Measurements from ENCODE around the gene BCO1. TPM values are rescaled to one million over a fixed set of nuclear protein-coding genes. Genes with fewer than 3 reads are reported as not detected.

Gene BCO1
- total RNA-seq, 4 donors from 2014 or later = 0.11 to 0.42 (median 0.17) TPM; not detected in 1

DNA sequence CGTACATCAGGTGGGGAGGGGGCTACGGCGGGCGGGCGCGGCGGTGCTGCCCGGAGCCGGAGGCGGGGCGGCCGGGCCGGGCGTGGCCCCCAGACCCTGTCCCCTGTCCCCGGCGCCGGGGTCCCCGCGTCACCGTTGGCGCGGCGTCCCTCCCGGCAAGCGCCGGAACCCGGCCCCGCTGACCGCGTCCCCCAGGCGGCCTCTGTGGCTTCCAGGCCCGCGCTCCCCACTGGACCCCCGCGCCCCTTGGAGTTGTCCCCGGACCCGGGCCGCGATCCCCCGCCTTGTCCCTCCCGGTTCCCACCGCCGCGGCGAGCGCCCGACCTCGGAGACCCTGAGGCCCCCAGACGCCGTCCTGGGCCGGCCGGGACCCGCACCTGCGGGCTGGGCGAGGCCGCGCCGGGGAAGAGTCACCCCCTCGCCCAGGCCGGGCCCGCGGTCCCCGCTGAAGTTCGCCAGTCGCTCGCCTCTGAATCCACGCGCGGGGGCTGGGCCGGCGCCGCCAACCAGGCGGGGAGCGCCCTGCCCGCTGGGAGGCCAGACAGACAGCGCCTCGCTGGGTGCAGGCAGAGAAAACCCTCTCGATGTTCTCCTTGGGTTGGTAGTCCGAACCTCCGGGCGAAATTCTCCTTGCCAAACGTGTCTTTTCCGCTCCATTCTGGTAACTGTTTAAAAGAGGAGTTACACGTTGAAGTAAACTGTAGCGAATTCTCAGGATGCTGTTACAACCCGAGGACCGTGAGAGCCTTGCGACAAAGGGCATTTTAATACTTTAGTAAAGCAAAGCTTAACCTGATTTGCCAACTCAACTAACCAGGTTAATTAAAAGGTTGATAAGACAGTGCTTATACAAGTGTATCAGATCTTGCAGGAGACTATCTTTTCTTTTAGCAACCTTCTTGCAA, 77.0 kb downstream of the BCO1 start:
- Histone ChIP-seq H3K9me3 (no peaks in the 10 kb centered on the region), H3K4me1 (peaks cover 38 to 73% (median 55%) of the 10 kb centered on the region in 4 donors), H3K36me3 (no peaks in the 10 kb centered on the region), H3K4me3 (peak overlapping the region; percentile 88 to 93 (median 90)), H3K27ac (replicated peaks in 1 of 4) (peak overlapping the region; percentile 91 to 96 (median 94)), H3K27me3 (no peaks in the 10 kb centered on the region)
- intact Hi-C loops (cut with DNase I) = loop anchor here (5.0 kb wide), 1 partner anchor 53 kb away; no protein-coding TSS in a partner anchor
- TF ChIP-seq POLR2A (IDR thresholded peaks at IDR 0.05; ENCODE audit: low read depth) = no peak
- peak; percentile 14 to 43 for TF ChIP-seq POLR2AphosphoS5 (IDR thresholded peaks at IDR 0.05)
- no peak for DNase-seq (ENCODE audit: extremely low spot score)
- under 1% methylated on average over 20 of the region's 88 CpGs for WGBS

DNA sequence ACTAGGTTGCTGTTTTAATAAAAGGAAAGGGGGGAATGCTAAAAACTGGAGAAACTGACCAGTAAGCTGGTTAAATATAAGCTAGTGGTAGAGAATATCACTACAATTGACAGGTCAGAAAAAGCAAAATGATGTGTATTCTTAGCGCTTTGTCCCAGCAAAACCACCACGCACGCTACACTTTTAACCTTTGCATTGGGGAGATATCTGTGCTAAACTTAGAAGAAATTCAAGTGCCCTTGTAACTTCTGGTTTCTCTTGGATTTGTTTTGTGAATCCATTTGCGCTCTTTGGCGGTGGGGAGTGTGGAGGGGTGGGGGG, 77.6 kb downstream of the BCO1 start:
- Histone ChIP-seq H3K4me1 (peaks cover 41 to 74% (median 60%) of the 10 kb centered on the region in 4 donors), H3K27ac (replicated peaks in 1 of 4) (peak overlapping the region; percentile 91 to 96 (median 94)), H3K4me3 (peak overlapping the region; percentile 88 to 93 (median 90)), H3K9me3 (no peaks in the 10 kb centered on the region), H3K27me3 (no peaks in the 10 kb centered on the region), H3K36me3 (no peaks in the 10 kb centered on the region)
- no peak for DNase-seq (ENCODE audit: extremely low spot score)
- WGBS = 87% methylated on average over 5 of the region's 5 CpGs
- intact Hi-C loops (cut with DNase I) = loop anchor here (5.0 kb wide), 1 partner anchor 54 kb away; no protein-coding TSS in a partner anchor
- TF ChIP-seq, protein P1, sequence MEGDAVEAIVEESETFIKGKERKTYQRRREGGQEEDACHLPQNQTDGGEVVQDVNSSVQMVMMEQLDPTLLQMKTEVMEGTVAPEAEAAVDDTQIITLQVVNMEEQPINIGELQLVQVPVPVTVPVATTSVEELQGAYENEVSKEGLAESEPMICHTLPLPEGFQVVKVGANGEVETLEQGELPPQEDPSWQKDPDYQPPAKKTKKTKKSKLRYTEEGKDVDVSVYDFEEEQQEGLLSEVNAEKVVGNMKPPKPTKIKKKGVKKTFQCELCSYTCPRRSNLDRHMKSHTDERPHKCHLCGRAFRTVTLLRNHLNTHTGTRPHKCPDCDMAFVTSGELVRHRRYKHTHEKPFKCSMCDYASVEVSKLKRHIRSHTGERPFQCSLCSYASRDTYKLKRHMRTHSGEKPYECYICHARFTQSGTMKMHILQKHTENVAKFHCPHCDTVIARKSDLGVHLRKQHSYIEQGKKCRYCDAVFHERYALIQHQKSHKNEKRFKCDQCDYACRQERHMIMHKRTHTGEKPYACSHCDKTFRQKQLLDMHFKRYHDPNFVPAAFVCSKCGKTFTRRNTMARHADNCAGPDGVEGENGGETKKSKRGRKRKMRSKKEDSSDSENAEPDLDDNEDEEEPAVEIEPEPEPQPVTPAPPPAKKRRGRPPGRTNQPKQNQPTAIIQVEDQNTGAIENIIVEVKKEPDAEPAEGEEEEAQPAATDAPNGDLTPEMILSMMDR (IDR thresholded peaks at IDR 0.05) = no peak
- no peak for TF ChIP-seq POLR2A (IDR thresholded peaks at IDR 0.05; ENCODE audit: low read depth)
- TF ChIP-seq EP300 (IDR thresholded peaks at IDR 0.05) = no peak
- TF ChIP-seq POLR2AphosphoS5 (IDR thresholded peaks at IDR 0.05) = no peak

DNA sequence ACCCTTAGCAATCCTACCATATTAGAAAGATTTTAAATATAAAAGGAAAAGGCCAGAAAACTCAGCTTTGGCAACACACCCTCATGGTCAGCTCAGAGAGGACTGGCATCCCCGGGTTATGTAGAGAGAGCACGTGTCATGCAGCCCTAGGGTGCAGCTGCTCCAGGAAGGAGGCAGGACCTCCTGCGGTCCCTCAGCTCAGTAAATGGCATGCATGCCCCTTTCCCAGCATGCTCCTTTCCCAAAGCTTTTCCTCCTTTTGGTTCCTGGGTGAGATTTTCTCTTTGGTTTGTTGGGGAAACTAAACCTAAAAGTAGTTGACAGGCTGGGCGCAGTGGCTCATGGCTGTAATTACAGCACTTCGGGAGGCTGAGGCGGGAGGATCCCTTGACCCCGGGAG, 80.2 kb downstream of the BCO1 start:
- H3K4me1 ChIP-seq = peaks cover 35 to 57% (median 51%) of the 10 kb centered on the region in 4 donors
- H3K27me3 ChIP-seq = no peaks in the 10 kb centered on the region
- DNase-seq (ENCODE audit: extremely low spot score) = no peak
- no peak overlapping the region for H3K4me3 ChIP-seq
- WGBS = 81% methylated on average over 7 of the region's 7 CpGs
- H3K27ac ChIP-seq (replicated peaks in 1 of 4) = peak overlapping the region in 1 of 4 donors; percentile 16
- H3K9me3 ChIP-seq = no peaks in the 10 kb centered on the region
- intact Hi-C loops (cut with DNase I) = loop anchor here (5.0 kb wide), 1 partner anchor 56 kb away; no protein-coding TSS in a partner anchor
- TF ChIP-seq POLR2A (IDR thresholded peaks at IDR 0.05; ENCODE audit: low read depth) = no peak
- TF ChIP-seq, protein P1 (IDR thresholded peaks at IDR 0.05) = no peak
- no peaks in the 10 kb centered on the region for H3K36me3 ChIP-seq

DNA sequence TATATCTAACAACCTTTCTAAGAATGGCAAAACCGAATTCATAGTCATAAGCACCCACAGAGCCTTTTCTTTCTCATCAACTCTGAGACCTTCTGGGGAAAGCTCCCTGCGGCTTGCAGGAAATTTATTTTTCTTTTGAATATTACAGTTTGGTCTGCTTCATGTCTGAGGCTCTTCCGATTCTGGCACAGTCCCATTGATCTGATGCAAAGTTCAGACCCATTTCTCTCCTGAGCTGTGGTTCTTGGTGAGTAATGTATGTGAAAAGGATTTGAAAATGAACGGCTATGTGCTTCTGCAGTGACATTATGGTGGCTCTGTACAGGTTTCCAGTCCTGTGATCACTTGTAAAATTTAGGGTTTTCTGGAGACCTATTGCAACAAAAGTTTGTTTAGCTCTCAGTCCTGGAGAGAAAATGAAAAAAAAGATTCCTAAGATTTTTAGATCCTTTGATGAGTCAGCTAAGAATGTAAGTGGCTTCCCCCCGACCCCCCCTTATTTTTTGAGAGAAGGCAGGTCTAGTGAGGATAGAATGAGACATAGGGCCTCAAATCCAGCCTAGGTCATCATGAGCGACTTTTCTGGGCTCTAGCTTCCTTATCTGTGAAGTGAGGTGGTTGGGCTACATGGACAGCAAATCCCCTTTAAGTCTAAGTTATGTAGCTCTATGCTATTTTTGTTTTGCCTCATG, 80.9 kb downstream of the BCO1 start:
- WGBS = 42% methylated on average over 6 of the region's 6 CpGs
- peak in 1 of 2 donors; percentile 22 for TF ChIP-seq POLR2AphosphoS5 (IDR thresholded peaks at IDR 0.05)
- TF ChIP-seq, protein P1 (IDR thresholded peaks at IDR 0.05) = no peak
- no peak for TF ChIP-seq EP300 (IDR thresholded peaks at IDR 0.05)
- no peak for TF ChIP-seq POLR2A (IDR thresholded peaks at IDR 0.05; ENCODE audit: low read depth)
- DNase-seq (ENCODE audit: extremely low spot score) = no peak
- Histone ChIP-seq H3K4me3 (no peak overlapping the region), H3K27me3 (no peaks in the 10 kb centered on the region), H3K4me1 (peaks cover 29 to 51% (median 45%) of the 10 kb centered on the region in 4 donors), H3K36me3 (no peaks in the 10 kb centered on the region), H3K27ac (replicated peaks in 1 of 4) (peak overlapping the region; percentile 16 to 49 (median 19)), H3K9me3 (no peaks in the 10 kb centered on the region)
- intact Hi-C loops (cut with DNase I) = loop anchor here (5.0 kb wide), 1 partner anchor 57 kb away; no protein-coding TSS in a partner anchor

DNA sequence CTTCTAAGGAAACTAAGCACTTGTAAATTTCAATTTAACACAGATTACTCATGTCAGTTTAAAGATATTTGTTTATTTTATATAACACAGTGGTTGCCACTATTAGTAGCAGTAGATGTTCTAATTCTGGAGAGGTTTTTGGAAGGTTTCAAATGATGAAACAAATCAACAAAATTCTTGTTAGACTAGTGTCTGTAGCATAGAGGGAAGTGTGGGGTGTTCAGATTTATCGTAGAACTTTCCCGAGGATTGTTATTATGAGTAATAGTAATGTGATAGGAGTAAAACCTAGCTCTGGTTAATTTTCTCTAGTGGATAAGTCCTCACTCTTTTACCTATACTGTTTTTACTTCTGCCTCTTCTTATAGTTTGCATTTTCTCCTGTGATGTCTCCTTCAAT, 82.5 kb downstream of the BCO1 start:
- no peaks in the 10 kb centered on the region for H3K27me3 ChIP-seq
- no peaks in the 10 kb centered on the region for H3K9me3 ChIP-seq
- 82% methylated on average over 2 of the region's 2 CpGs for WGBS
- H3K36me3 ChIP-seq = no peaks in the 10 kb centered on the region
- H3K4me3 ChIP-seq = no peak overlapping the region
- TF ChIP-seq POLR2A (IDR thresholded peaks at IDR 0.05; ENCODE audit: low read depth) = no peak
- TF ChIP-seq, protein P1 (IDR thresholded peaks at IDR 0.05) = no peak
- intact Hi-C loops (cut with DNase I) = no loop called here
- H3K27ac ChIP-seq (replicated peaks in 1 of 4) = no peak overlapping the region
- no peak for DNase-seq (ENCODE audit: extremely low spot score)
- H3K4me1 ChIP-seq = peaks cover 26 to 55% (median 41%) of the 10 kb centered on the region in 4 donors
